Glomerular visceral epithelial cell (primary cell): ENCODE measurements around the gene ADAMTS7.
A peak's percentile ranks its signal among the peaks of the same experiment; 100 is the strongest.
"Not testable (repeated sequence)": the region's sequence is repeated elsewhere in the genome, so short reads cannot be mapped to it uniquely, and the experiment has no call there.

Source experiments
- DNase-seq: peaks from one replicate; pipeline ENCODE4 v3.0.0-alpha.2; 2016; ENCODE audit errors: extremely low spot score

The ADAMTS7 gene

DNA sequence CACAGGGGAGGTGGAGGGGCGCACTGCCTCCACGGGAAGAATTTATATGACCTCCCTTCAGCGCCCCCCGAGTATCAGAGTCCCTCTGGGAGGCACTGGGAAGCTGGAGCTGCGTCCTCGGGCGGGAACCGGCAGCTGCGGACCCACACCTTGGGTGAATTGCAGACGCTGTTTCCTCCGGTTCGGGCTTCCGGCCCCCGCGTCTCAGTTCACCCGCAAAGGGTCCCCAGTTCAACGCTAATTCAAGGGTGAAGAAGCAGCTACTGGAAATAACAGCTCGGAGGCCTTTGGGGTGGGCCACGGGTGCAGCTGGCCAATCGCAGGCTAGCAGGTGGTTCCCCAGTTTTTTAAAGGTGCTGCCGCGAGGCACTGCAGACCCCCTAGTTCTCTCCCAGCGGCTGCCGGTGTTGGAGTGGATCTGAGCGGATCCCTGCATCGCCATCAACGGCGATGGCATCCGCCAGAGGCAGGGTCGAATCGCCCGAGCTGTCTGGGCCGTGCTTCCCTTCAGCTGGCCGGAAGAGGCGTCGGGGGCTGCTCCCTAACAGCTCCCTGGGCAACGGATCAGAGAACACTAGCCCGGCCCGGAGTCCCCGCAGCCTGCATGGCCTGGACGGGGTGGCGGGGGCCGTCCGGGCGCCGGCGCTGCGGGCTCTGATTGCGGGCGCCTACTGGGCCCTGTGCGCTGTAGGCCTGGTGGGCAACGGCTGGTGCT, 19.4 kb upstream of the ADAMTS7 start:
- DNase-seq = no peak

DNA sequence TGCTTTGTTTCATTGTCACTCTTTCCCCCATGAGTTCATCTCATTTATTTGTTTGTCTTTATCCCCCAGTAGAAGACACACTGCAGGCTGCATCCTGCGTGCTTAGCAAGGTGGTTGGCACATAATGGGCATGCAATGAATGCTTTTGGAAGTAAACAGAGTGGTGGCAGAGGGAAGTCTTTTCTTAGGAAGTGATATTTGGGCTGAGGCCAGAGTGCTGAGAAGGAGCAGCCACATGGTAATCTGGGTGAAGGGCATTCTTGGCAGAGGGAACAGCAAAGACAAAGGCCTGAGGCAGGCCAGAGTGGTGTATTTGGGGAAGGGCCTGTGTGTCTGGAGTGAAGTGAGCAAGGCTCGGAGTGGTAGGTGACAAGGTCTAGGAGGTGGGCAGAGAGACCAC, 17.7 kb upstream of the ADAMTS7 start:
- no peak for DNase-seq

DNA sequence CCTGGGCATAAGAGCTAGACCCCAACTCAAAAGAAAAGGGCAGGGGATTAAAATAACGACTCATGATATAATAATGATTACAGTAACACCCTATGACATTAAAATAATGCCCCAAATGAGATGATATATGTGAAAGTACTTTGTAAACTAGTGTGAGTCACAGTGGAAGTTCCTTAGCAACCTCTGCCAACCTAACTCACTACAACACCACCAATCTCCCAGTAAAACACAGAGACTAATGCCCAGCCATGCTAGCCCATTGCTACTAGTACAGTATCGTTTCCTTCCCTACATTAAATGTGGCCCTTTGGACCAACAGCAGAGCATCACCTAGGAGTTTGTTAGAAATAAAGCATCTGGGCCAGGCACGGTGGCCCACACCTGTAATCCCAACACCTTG, 11.2 kb upstream of the ADAMTS7 start:
- no peak for DNase-seq

DNA sequence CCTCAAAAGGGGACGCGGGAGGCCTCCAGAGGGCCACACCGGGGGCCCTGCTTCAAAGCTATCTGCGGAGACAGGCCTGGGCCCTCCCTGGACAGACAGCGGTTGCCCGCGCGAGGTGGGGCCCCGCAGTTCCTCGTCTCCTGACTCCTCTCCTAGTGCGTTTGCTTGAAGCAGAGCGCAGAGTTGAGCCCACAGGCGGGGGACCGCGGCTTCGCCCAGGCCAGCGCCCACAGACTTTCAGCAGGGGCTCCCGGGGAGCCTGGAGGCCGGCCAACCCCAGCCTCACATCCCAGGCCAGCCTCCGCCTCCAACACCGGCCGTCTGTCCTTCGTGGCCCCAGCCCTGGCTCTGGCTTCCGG, 540 bp upstream of the ADAMTS7 start:
- DNase-seq = no peak

DNA sequence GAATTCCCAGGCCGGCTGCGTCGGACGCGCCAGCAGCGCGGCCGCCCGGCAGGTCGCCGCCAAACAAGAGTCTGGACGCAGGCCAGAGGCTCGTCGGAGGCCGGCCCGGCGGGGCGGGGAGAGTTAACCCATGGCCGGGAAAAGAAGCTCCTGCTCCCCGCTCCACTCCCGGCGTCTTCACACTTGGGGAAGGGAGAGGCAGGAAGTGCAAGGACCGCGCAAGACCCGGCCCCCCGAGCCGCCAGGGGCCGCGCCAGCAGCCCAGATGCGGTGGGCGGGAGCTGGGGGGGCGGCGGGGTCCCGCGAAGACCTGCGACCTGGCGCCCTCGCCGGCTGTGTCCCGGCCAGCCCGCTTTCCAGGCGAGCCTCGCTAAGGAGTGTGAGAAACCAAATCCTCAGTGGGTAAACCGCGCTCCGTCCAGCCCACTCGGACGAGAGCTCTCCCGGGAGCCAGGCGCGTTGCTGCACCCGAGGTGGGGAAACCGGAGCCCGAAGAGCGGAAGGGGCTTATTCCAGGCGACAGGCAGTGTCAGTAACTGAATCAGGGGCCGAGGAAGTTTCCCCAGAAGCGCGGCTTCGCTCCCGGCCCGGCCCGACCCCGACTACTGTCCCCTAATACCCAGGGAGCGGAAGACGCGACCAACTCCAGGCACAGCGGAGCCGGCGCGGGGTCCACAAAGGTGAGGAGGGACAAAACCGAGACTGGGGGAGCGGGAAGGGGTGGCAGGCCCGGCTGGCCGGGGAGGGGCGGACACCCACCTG, 721 bp downstream of the ADAMTS7 start:
- DNase-seq = peak; percentile 47

DNA sequence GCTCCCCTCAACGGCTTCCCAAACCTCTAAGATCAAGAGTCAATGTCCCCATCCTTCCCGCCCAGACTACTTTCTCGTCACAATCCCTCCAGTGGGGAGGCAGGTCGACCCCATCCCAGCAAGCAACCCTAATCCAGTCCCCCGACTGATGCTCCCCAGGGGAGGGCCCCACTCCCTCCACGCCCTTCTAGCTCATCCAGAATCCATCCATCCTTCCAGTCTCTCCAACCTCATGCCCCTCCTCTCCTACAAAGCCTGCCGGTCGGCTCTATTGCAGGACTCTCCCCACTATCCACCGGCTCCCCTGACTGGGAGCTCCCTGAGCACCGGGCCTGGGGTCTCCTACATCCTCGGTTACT, 1.3 kb downstream of the ADAMTS7 start:
- DNase-seq = no peak

DNA sequence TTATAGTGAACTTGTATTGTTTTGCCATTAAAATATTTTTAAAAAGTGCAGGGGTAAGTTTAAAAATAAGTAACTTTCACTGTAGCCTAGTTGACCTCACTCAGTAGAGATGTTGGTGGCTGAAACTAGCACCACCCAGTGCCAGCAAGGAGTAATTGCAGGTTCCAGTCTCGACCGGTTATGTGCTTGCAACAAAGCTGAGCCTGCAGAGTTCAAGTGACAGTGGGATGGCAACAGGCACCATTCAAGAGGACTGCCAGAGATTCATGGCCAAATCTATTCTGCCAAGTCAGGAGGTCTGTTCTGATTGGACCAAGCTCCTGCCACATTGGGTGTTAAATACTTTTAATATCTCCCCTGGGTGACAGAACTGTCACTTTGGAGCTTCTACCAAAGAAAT, 2.7 kb downstream of the ADAMTS7 start:
- DNase-seq = no peak

DNA sequence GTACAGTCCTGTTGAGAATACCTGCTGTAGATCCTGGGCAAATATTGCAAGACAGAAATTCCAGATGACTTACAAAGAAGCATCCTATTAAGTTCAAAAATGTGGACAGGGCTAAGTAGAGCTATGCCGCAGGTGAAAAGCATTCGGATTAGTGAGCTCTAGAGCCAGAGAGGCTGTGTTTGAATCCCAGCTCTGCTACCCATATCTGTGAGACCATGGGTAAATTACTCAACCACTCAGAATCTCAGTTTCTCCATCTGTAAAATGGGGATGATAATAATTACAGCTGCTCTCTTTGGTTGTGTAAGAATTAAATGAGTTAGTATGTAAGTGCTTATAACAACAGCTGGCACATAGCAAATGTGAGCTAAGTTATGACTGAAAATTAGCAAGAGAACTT, 3.9 kb downstream of the ADAMTS7 start:
- no peak for DNase-seq

DNA sequence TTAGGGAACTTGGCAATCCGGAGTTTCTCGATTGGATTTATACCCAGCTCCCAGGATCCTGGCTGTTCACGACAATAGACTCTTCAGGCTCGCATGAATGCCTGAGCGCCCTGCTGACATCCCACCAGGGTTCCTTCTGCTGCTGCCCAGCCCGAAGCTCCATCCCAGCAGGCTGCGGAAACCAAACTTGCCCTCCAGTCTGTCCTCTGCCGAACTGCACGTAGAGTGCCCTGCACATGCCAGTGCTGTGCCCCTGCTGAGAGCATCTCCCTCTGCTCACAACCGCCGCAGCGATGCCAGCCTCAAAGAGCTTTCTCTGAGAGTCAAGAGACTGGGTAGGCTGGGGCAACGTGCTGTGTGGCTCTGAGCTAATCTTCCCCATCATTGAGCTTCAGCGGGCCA, 6.9 kb downstream of the ADAMTS7 start:
- DNase-seq = no peak

DNA sequence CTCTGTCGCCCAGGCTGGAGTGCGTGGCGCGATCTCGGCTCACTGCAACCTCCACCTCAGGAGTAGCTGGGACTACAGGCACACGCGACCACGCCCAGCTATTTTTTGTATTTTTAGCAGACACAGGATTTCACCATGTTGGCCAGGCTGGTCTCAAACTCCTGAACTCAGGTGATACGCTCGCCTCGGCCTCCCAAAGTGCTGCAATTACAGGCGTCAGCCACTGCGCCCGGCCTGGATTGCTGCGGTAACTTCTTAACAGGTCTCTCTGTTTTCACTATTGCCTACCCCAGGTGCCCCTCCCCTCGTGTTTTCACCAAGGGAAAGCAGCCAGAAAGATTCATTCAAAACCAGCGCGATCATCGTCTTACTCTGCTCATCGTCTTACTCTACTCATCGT, 10.5 kb downstream of the ADAMTS7 start:
- DNase-seq = no peak

DNA sequence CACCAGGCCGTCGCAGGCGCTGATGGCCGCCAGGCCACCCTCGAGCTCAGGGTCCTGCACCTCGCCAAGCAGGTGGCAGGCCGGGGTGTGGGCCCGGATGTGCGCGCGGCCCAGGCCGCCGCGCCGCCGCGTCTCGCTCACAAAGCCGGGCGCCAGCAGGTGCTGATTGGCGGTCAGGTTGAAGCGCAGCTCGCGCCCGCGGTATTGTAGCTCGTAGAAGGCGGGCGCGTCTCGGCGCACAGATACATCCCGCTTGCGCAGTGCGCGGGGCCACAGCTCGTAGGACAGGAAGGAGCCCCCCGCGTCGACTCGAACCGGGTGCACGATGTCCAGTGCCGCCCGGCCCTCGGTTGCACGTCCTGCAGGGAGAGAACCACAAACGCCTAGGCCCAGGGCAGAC, 11.1 kb downstream of the ADAMTS7 start:
- DNase-seq = no peak

DNA sequence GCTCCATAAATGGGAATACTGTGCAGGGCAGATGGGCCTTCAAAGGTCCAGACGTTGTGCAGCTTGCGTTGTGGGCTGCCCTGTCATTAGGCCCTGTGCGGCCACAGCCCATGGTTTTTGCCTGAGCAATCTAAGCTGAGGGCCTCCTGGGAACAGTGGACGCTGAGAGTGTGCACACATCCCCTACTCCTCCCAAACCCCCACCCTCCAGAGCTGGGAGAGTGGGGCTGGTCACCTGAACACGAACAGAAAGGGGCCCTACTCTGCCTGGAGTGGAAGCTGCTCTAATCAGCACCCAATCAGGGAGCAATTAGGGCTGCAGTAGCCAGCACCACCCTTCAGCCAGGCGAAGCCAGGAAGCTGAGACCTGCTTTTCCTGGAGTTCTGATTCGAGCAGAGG, 12.2 kb downstream of the ADAMTS7 start:
- not testable (repeated sequence) for DNase-seq

DNA sequence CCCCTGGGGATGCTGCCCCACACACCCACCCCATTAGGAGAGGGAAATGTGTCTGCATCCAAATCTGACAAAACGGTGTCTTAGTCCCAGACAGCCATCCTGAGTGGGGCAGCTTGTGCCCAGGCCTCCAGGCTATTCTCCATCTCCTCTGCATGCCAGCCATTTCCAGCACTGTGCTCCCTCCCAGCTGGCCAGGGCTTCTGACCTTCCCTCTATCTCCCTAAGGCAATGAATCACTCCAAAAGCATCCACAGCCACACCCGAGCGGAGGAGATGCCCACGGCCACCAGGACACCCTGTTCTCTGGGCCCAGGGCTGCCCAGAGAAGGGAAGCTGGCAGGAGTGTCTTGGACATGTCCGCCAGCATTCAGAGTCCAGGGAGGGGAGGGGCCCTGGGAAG, 12.9 kb downstream of the ADAMTS7 start:
- peak; percentile 57 for DNase-seq

DNA sequence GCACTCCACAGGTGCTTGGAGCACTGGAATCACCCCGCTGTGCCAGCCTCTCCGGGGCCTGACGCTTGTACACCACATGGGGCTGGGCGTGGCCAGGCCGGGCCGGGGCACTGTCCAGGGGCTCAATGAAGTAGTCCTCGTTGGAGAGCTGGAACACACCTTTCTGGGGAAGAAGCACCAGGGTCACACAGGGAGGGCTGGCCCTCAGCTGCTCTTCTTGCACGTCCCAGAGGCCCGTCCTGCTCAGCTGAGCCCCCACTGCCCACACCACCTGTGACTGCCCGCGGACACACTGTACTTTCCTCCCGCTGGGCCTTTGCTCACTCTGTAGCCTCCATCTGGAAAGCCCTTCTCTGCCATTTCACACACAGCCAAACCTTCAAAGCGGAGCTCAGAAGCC, 13.3 kb downstream of the ADAMTS7 start:
- no peak for DNase-seq

DNA sequence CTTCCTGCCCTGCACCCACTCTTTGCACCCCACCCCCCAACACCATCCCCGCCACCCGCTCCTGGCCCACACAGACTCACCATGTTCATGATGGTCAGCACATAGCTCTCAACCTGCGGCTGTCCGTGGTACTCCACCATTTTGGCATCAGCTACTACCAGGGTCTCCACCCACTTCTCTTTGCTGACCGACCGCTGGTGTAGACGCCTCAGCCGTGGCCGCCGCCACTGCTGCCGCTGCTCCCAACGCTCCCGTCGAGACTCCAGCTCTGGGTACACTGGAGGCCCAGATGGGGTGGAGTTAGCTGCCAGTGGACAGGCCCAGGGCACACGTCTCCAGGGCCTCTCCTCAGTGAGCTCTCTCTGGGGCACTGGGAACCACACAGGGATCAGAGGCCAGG, 14.8 kb downstream of the ADAMTS7 start:
- no peak for DNase-seq

DNA sequence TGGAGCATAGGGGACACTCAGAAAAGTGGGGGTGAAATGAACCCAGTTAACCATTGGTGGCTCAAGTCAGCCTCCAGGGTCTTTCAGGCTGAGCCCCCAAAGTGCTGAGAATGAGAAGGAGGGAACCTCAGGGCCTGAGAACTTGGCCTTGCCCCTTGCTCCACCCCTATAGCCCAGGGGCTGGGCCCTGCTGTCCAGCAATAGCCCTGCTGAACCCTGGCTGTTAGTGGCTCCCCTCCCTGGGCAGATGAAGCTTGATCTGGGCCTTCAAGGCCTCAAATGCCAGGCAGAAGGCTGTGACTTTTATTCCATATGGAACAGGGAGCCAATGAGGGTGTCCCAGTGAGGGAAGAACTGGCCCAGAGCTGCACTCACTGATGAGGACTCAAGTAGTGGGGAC, 16.2 kb downstream of the ADAMTS7 start:
- DNase-seq = no peak

DNA sequence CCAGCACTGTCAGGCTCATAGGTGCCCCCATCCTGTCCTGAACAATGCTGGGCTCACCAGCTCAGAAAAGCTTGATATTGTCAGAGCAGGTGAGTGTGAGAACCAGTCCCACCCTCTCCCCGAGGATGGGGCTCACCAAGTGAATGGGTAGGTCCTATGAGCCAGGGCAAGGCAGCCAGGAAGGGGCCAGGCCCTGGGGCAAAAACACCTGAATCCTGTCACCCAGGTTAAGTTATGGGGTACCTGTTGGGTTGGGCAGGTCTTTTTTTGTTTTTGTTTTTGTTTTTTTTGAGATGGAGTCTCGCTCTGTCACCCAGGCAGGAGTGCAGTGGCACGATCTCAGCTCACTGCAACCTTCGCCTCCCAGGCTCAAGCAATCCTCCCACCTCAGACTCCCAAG, 16.8 kb downstream of the ADAMTS7 start:
- not testable (repeated sequence) for DNase-seq

DNA sequence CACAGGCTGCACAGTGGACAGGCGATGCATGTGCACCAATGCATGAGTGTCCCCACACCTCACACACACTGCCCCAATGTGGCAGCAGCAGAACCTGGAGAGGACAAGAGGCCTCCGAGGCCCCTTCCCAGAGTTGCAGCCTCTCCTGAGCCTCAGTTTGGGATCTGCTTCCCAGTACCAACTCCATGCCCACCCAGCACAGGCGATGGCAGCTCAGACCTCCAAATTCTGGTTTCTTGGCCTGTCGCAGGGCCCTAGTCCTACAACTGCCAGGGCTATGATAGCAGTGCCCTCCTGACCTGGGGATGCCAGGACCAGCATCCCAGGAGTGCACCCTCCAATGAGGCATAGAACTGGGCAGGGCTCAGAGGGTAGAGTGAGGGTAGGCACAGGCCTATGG, 19.9 kb downstream of the ADAMTS7 start:
- no peak for DNase-seq

DNA sequence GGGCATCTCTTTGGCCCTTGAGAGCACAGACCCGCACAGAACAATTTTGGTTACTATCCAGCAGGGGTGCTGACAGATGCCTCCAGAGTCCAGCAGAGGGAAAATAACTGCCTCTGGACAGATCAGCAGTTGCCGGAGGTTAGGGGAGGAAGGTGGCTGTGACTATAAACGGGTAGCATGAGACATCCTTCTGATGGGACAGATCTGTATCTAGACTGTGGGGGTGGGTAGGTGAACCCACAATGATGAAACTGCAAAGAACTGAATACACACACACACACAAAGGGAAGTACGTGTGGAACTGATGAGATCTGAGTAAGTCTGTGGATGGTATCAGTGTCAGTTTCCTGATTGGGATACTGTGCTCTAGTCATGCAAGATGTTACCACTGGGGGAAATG, 21.2 kb downstream of the ADAMTS7 start:
- no peak for DNase-seq

DNA sequence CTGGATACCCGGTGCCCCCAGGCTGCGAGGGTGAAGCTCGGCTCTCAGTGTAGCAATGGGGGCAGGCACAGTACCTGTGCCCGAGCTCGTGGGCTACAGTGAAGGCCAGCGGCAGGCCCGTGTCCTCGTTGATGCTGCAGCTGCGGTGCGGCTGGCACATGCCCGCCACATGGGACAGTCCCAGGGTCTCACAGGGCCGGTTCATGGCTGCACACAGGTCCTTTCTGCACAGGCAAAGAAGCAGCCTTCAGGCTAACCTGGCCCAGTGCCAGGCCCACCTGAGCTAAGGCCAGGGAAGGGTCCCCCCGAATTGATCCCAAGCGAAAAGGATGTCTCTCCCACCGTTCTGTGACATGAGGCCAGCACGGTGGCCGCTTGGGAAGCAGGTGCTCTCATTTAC, 21.6 kb downstream of the ADAMTS7 start:
- DNase-seq = no peak

DNA sequence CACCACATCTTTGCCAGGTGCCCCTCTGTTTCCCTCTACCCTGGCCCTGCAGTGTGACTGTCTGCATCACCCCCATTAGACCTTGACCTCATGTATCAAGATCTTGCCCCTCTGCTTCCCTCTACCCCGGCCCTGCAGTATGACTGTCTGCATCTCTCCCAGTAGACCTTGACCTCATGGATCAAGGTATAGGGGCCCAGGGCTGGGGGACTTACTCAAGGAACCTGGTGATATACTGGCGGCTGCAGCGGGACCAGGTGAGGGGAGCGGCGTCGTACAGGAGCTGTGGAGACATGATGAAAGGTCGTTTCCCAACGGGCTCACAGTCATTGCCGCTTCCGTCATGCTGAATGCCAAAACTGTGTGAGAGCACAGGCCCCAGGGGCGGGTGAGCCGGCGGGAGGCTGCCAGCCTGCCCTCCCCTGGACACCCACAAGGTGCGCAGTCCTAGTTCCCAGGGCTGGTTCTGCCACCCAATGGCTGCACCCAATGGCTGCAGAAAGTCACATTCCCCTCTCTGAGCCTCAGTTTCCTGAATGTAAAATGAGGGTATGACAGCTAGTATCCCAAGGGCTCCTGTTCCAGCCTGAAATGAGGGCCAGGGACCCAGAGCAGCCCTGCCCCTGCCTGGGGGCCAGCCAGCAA, 23.1 kb downstream of the ADAMTS7 start:
- DNase-seq = no peak

DNA sequence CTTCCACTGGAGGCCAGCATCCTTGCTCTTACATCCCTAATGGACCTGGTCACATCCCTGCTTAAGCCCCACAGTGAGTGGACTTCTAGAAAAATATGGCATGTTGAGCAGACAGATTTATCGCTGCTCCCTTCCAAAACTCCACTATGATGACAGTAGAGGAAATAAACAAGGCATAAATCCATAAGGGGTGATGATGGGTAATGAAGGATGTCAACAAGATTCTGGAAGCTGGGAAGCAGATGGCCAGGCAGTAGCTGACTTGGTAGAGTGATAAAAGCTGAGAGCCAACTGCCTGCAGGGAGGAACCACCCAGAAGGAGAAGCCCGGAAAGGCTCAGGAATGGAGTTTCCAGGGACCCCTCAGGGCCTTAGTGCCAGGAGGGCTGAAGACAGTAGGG, 28.9 kb downstream of the ADAMTS7 start:
- not testable (repeated sequence) for DNase-seq

DNA sequence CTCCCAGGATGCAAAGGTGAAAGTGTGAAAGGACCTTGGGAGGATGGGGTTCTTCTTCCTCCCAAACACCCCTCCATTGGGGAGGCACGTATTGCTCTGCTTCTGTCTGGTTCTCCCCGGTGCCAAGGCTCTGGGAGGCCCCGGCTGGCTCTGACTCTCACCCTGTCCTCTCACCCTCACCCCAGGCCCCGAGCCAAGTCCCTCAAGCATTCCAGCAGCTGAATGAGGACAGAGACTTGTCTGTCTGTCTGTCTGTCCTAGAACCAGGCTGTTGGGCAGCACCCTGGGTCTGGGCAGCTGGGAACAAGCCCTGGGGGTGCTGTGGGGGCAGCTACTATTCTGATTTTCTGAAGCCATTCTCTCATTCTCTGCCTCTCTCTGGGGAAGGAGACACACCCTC, 29.9 kb downstream of the ADAMTS7 start:
- DNase-seq = not testable (repeated sequence)
